HG03520 (cell line): ENCODE results near the gene TSLP.

Experiments
- ATAC-seq: cut with Tn5 transposase; IDR thresholded peaks from one replicate; pipeline ENCODE4 v1.9.1; 2021; ENCODE audit warnings: mild to moderate bottlenecking, moderate library complexity; ENCODE audit not compliant: unreplicated experiment

TSLP gene

DNA sequence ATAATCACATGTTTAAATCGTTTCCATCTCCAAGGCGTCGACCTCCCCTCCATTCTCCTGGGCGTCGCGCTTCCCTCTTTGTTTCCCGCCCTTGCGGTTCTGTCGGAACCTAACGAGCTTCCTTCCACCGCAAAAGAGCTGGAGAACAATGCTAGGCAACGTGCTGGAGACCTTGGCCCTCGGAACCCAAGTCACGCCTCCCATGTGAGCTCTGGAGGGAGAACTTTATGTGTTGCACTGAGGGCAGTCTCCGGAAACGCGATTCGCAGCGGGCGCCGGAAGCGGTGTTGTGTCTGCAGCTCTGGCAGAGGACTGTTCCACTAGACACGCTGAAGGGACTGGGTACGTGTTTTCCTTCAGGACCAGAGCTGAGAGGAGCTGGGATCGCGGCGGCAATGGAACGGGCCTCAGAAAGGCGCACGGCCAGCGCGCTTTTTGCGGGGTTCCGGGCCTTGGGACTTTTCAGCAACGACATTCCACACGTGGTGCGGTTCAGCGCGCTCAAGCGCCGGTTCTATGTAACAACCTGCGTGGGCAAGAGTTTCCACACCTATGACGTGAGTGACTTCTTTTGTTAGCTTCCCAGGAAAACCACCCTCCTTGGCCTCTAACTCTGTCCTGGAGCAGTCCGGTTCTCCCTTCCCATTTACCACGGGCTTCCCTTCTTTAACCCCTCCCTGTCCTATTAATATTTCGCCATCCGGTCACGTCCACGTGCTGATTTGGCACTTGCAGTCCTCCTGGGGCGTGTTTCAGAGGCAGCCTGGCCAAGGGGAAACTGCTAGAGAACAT is 20.7 kb downstream of the TSLP start, which contains the start of gene WDR36:
Gene WDR36, plus strand, starts transcription at position 287 of the 792 bp plus-strand sequence. Its CDS starts 109 bp downstream, at position 396.
- ATAC-seq: peak; percentile 94

DNA sequence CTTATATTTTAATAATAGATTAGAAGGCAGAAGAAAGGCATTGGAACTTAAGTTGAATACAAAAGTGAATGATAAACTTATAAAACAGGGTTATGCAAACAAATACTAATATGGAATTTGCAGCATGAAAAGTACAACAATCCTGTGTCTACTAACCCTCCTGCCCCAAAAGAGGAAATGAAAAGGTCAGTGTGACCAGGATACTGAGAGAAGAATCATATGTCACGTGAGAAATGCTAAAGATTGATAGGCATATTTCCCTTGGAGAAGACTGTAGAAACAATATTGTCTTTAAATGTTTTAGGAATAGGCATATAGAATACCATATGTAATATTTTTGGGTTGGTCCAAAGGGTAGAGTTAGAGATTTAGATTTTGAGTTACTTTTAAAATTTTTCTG is 24.5 kb downstream of the TSLP start:
- no peak for ATAC-seq

DNA sequence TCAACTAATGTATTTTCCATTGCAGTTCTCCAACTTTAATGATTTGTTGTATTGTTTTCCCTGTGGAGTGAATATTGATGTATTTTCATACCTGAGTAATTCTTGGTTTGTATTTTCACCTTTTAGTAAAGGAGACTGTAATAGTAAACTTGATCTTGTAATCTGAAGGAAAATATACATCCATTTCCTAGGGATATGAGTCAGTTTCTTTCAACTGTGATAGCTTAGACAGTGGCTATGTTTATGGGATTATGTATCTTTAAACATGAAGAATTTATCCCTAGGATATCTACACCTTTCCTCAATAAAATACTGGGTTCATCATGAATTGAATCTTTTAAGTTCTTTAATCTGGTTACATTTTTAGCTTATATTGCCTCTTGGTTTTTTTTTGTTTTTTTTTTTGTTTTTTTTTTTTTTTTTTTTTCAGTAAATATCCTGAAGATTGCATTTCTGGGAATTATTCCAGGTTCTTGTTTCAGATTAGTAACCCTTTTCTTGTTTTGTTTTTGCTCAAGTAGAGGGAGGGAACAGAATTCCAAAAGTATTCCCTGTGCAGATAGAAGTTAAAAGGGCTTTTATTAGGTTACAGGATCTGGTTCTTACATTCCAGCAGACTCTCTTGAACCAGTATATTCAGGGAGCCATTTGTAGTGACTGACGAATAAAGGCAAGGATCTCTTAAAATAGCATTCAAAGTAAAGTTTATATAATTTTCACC is 27.7 kb downstream of the TSLP start:
- ATAC-seq: no peak

DNA sequence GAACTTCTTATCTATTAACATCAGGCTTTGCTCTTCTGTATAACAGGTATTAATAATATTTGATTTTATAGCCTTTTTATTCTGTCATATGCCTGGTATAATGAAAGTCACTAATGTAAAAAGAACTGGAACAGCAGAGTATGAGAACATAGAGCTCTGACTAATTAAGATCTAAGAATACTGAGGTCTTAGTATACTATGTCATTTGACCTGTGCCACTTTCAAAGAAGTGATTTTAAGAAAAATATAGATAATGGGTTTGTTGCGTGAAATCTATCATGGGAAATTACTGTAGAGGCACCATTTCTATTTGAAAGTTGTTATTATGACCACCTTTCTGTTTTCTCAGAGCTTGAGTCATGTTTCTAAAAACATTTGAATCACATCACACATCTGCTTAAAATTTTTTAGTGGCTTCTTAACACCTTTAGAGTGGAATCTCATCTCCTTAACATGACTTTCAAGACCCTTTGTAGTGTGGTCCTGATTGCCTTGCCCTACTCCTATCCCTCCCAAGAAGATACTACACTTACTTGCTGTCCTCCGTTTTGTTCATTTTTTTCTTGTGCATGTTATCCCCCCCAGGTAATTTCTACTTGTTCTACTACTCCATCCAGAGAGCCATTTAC is 34.9 kb downstream of the TSLP start:
- no peak for ATAC-seq

DNA sequence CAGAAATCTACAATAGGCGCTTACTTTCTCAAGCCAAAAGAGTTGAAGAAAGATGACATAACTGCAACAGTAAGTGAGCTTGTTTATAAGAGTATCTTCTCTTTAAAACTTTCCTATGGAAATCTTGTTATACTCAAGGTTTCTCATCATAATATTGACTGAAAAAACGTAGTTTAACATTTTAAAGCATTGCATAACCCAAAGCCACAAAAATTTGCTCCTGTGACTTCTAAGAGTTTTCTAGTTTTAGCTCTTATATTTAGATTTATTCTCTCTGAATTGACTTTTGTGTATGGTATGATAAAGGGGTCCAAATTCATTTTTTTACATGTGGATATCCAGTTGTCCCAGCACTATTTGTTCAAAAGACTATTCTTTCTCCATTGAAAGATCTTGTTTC is 35.9 kb downstream of the TSLP start:
- no peak for ATAC-seq

GRCh38 chr5:111111956-111112355 is 40.4 kb downstream of the TSLP start:
- no peak for ATAC-seq

- no peak for ATAC-seq
Observed at GRCh38 chr5:111113678-111114077, 42.2 kb downstream of the TSLP start.

- no peak for ATAC-seq
Observed at GRCh38 chr5:111115229-111115628, 43.7 kb downstream of the TSLP start.

GRCh38 chr5:111116550-111116949 is 45.0 kb downstream of the TSLP start:
- ATAC-seq: no peak

GRCh38 chr5:111117136-111117535 is 45.6 kb downstream of the TSLP start:
- ATAC-seq: no peak

GRCh38 chr5:111119221-111119620 is 47.7 kb downstream of the TSLP start:
- no peak for ATAC-seq

- ATAC-seq: no peak
Observed at GRCh38 chr5:111119856-111120255, 48.3 kb downstream of the TSLP start.

DNA sequence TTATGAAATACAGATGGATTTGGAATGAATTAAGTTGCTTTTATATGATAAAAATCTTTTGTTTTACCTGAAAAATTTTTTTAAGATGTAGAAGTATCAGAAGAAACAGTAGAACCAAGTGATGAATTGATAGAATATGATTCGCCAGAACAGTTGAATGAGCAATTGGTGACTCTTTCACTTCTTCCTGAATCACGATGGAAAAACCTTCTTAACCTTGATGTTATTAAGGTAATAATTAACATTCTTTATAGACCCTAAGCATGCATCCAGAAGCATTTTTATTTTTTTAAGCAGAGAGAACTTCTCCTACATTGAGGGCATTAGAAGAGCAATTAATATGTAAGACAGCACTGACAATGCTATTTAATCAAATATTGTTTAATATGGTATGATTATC is 49.4 kb downstream of the TSLP start:
- ATAC-seq: no peak

- ATAC-seq: no peak
Observed at GRCh38 chr5:111121926-111122325, 50.4 kb downstream of the TSLP start.

DNA sequence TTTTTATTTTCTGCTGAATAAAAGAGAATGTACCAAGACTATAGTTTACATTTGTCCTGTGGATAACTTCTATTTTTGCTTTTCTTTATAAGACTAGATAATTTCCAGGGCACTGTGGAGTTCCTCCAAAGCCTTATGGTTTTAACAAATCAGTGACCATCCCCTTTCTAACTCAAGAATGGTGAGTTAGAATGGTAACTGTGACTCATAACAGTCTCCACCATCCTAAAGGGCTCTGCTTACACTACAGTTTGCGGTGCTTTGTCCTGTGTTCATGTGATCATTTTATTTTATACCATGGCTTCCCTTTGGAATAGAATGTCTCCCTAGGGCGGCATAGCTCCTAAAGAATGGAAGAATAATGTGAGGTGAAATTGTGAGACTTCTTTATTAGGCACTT is 50.9 kb downstream of the TSLP start:
- ATAC-seq: no peak

DNA sequence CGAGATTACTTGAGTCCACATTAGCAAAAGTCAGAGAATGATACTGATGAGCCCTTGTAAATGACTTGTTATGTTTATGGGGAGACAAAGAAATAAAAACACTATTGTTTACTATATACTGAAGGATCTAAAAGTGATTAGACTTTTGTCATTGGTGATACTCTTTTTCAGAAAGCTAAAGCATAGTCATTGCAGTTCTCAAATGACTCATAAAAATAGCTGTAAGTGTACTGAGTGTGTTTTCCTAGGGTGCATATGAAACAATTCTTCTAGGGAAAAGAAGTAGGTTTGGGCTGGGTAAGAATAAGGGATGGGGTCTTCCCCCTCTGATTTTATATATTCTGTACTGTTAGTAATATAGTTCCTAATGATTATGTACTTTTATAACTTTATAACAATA is 53.3 kb downstream of the TSLP start:
- no peak for ATAC-seq

DNA sequence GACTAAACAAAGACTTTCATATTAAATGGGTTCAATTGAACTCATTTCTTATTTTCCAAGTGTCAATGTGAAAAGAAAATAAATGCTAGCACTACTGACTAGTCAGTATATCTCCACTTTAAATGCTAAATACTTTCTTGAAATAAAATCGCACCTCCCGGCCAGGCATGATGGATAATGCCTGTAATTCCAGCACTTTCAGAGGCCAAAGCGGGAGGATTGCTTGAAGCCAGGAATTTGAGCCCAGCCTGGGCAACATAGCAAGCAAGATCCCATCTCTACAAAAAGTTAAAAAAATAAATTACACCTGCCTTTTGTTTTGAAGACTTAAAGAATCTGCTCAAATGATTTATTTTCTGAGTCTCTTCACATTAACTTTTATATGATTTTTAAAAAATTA is 55.4 kb downstream of the TSLP start:
- no peak for ATAC-seq
